ENCODE measurements around the gene C1QTNF8.

C1QTNF8 gene

DNA sequence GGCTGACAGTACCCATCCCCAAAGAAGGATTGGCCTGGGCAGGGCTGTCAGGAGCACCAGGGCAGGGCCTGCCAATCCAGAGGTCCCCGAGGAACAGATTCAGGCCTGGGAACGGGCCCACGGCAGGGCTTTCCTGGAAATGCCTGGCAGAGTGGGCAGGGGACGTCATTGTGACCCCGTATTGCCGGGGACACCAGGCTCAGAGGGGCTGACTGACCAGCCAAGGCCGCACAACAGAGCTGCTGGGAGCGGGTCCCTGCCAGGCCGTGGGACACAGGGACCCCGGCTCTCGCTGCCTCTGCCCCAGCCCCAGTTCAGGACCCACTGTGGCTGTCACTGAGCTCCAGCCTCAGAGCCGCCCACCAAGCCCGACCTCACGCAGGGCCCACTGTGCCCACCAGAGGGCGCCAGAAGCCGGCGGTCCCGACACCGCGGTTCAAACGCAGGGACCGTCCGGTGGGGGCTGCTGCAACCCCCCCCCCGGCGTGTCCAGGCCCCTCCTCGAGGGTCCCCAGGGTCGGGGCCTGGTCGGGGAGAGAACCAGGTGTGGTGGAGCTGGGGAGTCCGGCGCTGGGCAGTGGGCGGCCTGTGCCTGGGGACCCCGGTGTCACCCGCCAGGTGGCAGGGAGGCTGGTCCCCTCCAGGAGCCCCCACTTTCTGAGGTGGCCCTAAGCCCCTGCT lies 38.7 kb downstream of the C1QTNF8 start:
- DNase-seq (ENCODE audit: low spot score) = peak; percentile 74
- TF ChIP-seq, protein P1, sequence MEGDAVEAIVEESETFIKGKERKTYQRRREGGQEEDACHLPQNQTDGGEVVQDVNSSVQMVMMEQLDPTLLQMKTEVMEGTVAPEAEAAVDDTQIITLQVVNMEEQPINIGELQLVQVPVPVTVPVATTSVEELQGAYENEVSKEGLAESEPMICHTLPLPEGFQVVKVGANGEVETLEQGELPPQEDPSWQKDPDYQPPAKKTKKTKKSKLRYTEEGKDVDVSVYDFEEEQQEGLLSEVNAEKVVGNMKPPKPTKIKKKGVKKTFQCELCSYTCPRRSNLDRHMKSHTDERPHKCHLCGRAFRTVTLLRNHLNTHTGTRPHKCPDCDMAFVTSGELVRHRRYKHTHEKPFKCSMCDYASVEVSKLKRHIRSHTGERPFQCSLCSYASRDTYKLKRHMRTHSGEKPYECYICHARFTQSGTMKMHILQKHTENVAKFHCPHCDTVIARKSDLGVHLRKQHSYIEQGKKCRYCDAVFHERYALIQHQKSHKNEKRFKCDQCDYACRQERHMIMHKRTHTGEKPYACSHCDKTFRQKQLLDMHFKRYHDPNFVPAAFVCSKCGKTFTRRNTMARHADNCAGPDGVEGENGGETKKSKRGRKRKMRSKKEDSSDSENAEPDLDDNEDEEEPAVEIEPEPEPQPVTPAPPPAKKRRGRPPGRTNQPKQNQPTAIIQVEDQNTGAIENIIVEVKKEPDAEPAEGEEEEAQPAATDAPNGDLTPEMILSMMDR (IDR thresholded peaks at IDR 0.05; ENCODE audit: extremely low read depth, insufficient read depth, missing control alignments) = peak; percentile 56
- in situ Hi-C loops (cut with MboI; ENCODE audit: low pct_unique_long_range_greater_than_20kb, low sequenced_read_pairs, unreplicated experiment) = no loop called here

DNA sequence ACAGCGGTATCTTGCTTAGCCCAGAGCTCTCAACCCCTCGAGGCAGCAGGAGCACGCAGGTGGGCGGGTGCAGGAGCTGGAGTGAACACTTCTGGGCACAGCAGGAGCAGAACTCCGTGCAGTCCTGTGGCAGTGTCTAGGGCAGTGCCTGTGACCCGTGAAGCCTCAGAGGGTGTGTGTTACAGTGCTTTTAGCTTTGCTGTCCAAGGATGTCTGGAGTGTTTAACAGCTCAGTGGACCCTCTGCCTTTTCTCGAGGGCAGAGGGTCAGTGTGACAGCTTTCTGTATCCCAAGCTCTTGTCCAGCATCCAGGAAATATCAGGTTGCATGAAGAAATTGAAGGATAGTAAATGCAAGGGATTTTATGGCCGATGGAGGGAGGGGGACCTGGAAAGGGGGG lies 39.8 kb downstream of the C1QTNF8 start:
- no peak for DNase-seq (ENCODE audit: low spot score)
- TF ChIP-seq, protein P1 (IDR thresholded peaks at IDR 0.05; ENCODE audit: extremely low read depth, insufficient read depth, missing control alignments) = no peak
- in situ Hi-C loops (cut with MboI; ENCODE audit: low pct_unique_long_range_greater_than_20kb, low sequenced_read_pairs, unreplicated experiment) = no loop called here

DNA sequence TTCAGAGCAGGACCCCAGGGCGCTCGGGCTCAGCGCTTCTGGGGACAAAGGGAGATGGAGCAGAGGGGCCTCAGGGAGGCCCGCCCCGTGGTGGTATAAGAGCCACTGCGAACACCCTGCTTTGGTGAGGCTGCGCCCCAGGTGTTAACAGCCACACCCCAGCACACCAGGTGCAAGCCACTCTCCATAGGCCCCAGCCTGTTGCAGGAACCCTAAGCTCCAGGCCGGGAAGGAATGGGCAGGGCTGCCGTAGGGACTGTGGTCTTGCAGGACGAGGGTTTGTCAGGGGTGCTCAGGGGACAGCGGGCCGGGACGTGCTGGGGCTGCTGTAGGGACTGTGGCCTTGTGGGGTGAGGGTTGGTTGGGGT lies 40.5 kb downstream of the C1QTNF8 start:
- TF ChIP-seq, protein P1 (IDR thresholded peaks at IDR 0.05; ENCODE audit: extremely low read depth, insufficient read depth, missing control alignments) = no peak
- DNase-seq (ENCODE audit: low spot score) = no peak
- in situ Hi-C loops (cut with MboI; ENCODE audit: low pct_unique_long_range_greater_than_20kb, low sequenced_read_pairs, unreplicated experiment) = no loop called here

DNA sequence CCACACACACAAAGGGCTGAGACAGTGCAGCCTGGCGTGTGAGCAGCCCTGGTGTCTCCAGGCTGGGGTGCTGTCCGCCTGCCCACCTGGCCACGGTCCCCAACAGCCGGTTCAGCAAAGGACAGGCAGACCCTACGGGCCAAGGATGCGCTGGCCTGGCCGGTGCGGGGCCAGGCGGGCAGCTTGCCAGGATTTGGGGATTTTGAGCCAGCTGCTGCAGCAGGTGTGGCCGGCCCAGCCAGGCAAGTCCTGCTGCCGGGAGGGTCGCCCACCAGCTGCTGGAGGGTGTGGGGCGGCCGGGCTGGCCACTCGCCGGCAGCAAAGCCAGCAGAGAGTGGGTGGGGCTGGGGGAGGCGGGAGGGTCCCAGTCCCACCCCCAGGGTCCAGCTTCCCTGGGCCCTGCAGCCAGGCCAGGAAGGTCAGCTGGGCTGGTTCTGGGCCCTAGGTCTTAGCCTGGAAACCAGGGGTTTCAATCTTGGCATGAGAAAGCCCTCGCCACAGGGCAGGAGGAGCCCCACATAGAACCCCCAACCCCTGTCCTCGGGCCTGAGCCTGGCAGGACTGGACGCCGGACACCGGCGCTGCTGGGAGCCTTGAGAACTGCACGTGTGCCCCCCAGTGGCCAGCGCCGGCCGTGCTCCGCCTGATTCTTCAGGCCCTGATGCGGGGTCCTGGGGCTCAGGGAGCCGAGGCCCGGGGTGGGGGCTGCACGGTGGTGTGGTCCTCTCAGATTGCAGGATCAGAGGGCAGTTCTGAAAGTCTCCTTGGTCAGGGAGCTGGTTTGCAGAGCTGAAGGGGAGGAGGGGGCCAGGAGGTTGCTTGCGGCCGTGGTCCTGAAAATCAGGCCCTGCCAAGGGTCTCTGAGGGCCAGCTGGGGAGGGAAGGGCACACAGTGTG lies 41.1 kb downstream of the C1QTNF8 start:
- in situ Hi-C loops (cut with MboI; ENCODE audit: low pct_unique_long_range_greater_than_20kb, low sequenced_read_pairs, unreplicated experiment) = no loop called here
- DNase-seq (ENCODE audit: low spot score) = peak; percentile 83
- TF ChIP-seq, protein P1 (IDR thresholded peaks at IDR 0.05; ENCODE audit: extremely low read depth, insufficient read depth, missing control alignments) = peak; percentile 75

DNA sequence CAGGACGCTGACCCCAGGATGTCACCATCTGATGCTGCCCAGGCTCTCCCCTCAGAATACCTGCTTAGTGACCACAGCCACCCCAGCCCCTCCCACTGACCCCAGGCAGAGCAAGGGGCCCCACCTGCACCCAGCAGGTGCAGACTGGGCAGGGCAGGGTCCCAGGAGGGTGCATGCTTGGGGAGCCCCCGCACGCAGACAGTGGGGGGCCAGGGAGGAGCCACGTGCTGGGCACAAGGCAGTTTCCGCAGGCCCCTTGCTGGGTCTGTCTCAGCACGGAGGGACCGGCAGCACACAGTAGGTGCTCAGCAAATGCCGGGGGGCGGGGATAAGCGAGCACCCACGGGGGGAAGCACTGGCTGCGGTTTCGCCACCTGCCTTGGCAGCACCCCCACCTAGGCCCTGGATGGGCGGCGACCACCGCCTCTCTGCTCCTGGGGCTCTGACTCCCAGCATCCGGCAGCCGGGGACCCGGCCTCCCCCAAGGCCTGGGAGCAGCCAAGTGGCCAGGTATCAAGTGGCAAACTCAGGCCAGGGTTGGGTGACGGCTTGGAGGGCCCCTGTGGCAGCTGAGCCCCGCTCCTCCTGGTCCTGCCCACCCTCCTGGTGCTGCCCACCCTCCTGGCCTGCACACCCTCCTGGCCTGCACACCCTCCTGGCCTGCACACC lies 42.2 kb downstream of the C1QTNF8 start:
- TF ChIP-seq, protein P1 (IDR thresholded peaks at IDR 0.05; ENCODE audit: extremely low read depth, insufficient read depth, missing control alignments) = no peak
- in situ Hi-C loops (cut with MboI; ENCODE audit: low pct_unique_long_range_greater_than_20kb, low sequenced_read_pairs, unreplicated experiment) = no loop called here
- DNase-seq (ENCODE audit: low spot score) = no peak

DNA sequence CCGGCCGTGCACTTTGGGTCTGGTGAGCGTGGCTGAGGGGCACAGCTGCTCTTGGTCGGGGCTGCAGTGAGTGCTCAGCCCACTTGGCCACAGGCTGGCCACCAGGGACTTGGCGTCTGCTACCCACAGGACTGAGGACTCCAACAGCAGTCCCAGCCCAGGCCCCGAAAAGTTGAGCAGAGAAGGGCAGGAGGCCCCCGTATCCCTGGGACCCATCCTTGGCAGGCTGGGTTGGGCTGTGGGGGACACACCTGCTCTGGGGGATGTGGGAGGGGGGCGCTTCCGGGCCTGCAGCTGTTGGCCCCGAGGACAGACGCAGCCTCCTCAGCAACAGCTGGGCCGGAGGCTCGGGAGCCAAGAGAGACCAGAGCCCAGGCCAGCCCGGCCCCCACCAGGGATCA lies 42.9 kb downstream of the C1QTNF8 start:
- TF ChIP-seq, protein P1 (IDR thresholded peaks at IDR 0.05; ENCODE audit: extremely low read depth, insufficient read depth, missing control alignments) = no peak
- no peak for DNase-seq (ENCODE audit: low spot score)
- in situ Hi-C loops (cut with MboI; ENCODE audit: low pct_unique_long_range_greater_than_20kb, low sequenced_read_pairs, unreplicated experiment) = no loop called here
